SK-N-SH treated with all-trans-retinoic acid at 6 μM for 48 hours (cell line): ENCODE measurements around the gene MRGPRF.

Source experiments
- CREB5 ChIP-seq: fragments of 250-450 bp; sonication (Bioruptor Pico); IDR thresholded peaks from 2 replicates; pipeline ENCODE4 v1.5.1; 2020; ENCODE audit warnings: low read depth, mild to moderate bottlenecking, moderate library complexity
- ISL1 ChIP-seq: fragments of 250-450 bp; sonication (Bioruptor Pico); IDR thresholded peaks from 2 replicates; pipeline ENCODE4 v2.1.2; 2022; ENCODE audit warnings: mild to moderate bottlenecking, moderate library complexity
- PATZ1 ChIP-seq: fragments of 250-450 bp; sonication (Bioruptor Pico); IDR thresholded peaks from 2 replicates; pipeline ENCODE4 v1.8.0; 2020; ENCODE audit warnings: mild to moderate bottlenecking, moderate library complexity, borderline replicate concordance
- RARB ChIP-seq: fragments of 250-450 bp; sonication (Bioruptor Pico); IDR thresholded peaks from 2 replicates; pipeline ENCODE4 v1.8.0; 2021; ENCODE audit warnings: mild to moderate bottlenecking, moderate library complexity
- SNAI2 ChIP-seq: fragments of 250-450 bp; sonication (Bioruptor Pico); IDR thresholded peaks from 2 replicates; pipeline ENCODE4 v1.5.0; 2020; ENCODE audit warnings: mild to moderate bottlenecking, moderate library complexity
- TF ChIP-seq, protein P1 (sequence below): fragments of 250-450 bp; sonication (Bioruptor Pico); IDR thresholded peaks from 2 replicates; pipeline ENCODE4 v1.5.1; 2021; ENCODE audit warnings: mild to moderate bottlenecking, moderate library complexity

DNA sequence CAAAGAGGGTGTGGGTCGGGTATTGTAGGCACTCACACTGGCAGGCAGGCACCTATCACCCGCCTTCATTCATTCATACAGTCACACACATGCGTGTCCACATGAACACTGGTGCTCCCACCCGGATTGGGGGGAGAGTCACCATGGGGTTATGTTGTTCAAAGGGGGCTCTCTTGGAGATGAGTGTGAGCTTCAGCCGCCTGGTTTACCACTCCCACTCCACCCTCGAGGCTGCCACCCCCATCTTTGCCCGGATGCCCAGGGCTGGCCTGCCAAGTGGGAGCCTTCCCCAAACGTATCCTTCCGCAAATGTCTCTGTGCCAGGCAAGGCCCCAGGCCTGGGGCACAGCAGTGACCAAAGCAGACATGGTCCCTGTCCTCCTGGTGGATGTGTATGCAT lies 54.8 kb downstream of the MRGPRF start:
- TF ChIP-seq PATZ1 (CRISPR knock-in tag) (no peak), RARB (no peak), ISL1 (CRISPR knock-in tag) (no peak), CREB5 (no peak), SNAI2 (CRISPR knock-in tag) (no peak)
- TF ChIP-seq, protein P1, sequence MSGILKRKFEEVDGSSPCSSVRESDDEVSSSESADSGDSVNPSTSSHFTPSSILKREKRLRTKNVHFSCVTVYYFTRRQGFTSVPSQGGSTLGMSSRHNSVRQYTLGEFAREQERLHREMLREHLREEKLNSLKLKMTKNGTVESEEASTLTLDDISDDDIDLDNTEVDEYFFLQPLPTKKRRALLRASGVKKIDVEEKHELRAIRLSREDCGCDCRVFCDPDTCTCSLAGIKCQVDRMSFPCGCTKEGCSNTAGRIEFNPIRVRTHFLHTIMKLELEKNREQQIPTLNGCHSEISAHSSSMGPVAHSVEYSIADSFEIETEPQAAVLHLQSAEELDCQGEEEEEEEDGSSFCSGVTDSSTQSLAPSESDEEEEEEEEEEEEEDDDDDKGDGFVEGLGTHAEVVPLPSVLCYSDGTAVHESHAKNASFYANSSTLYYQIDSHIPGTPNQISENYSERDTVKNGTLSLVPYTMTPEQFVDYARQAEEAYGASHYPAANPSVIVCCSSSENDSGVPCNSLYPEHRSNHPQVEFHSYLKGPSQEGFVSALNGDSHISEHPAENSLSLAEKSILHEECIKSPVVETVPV: no peak
